ENCODE results near the gene TBL1X.
"Not testable (repeated sequence)": the region's sequence is repeated elsewhere in the genome, so short reads cannot be mapped to it uniquely, and the experiment has no call there.

Gene TBL1X

DNA sequence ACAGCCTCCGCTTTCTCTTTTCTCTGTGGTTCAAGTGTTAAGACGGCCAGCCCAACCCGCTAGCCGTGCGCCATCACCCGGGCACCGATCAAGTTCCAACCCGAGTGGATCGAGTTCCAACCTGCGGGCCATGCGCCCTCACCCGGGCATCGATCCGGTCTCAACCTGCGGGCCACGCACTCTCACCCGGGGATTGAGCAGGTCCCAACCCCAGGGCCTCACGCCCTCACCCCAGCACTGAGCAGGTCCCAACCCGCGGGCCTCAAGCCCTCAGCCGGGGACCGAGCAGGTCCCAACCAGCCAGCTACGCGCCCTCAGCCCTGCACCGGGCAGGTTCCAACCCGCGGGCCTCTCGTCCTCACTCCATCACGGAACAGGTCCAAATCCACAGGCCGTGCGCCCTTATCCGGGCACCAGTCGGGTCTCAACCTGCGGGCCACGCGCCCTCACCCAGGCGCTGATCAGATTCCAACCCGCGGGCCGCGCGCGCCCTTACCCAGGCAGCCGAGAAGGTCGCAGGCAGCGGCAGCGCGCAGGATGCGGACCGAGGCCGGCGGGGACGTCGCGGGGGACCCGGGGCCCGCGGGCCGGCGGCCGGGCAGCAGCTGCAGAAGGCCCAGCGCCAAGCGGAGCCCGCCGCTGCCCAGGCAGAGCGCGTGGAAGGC lies 300.3 kb downstream of the TBL1X start:
- no peak for DNase-seq (ENCODE audit: low read depth in 2 of 2)

DNA sequence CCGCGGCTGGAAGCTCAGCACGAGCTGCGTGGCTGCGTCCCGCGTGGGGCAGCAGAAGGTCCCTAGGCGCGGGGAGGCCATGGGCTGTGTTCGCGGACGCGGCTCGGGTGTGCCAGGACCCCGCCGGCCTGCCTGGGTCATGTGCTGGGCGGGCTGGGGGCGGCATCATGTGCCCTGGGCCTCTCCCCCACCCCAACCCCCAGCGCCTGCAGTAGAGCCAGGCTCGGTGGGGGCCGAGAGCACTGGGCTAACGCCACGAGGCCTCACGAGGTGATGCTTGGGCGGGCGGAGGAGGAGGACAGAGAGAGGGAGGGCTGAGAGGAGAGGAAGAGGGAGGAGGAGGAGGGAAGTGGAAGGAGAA lies 300.9 kb downstream of the TBL1X start, which contains the start of gene GPR143:
TSS of gene GPR143 (minus strand) at position 111 of the 361 bp plus-strand sequence. CDS start at position 81, 30 bp downstream.
- DNase-seq (ENCODE audit: low read depth in 2 of 2) = no peak

DNA sequence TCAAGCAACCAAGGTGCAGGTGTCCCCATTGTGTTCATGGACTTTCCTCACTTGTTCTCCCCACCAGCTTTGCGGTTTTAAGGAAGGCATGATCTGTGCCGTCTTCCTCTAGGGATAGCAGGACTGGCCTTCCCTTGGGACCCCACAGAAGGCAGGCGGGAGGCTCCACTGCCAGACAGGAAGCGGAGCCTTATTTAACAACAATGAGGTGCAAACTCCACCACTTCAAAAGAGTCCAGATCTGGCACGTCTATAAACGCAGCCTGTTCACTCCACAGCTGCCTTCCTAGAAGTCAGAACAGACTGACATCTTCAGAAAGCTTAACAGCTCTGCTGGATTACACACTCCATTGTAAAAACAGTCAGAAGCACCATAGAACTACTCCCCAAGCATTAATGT lies 302.5 kb downstream of the TBL1X start:
- no peak for DNase-seq (ENCODE audit: low read depth in 2 of 2)

DNA sequence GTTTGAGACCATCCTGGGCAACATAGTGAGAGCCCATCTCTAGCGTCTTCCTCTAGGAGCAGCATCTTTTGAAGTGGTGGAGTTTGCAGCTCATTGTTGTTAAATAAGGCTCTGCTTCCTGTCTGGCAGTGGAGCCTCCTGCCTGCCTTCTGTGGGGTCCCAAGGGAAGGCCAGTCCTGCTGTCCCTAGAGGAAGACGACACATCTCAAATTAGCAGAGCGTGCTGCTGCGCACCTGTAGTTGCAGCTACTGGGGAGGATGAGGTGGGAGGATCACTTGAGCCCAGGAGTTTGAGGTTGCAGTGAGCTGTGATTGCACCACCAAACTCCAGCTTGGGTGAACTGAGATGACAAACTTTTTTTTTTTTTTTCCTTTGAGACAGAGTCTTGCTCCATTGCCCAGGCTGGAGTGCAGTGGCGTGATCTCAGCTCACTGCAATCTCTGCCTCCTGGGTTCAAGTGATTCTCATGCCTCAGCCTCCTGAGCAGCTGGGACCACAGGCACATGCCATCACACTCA lies 303.5 kb downstream of the TBL1X start:
- DNase-seq (ENCODE audit: low read depth in 2 of 2) = not testable (repeated sequence)

DNA sequence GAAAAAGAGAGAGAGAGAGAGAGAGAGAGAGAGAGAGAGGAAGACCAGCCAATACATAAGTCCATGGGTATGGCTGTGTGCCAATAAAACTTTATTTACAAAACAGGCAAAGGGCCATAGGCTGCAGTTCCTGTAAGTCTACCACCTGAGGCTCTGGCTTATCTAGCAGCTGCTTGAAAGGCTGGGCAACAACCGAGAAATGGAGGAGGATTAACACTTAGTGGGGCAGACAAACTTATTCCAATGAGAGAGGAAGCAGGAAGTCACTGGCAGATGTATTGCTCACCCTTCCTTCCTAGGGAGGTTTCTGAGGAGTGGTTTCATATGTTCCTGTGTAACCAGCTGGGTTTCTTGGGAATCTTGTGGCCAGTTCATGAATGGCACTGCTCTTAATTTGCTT lies 305.5 kb downstream of the TBL1X start:
- DNase-seq (ENCODE audit: low read depth in 2 of 2) = no peak

DNA sequence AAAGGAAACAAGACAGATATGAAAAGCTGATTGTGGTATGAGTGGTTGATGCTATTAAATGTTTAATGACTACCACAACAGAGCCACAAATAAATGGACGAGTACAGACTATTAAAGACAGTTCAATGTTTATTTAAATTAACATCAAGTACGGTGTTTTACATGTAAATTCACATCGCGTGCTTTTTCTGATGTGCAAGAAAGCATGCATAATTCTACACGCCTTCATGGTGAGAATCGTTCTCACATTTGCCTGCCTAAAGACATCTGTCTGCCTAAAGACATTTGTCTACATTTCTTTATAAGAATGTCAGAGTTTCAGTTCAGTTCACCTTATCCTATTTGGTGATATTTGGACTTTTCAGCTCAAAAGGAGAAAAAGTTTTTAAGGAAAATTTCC lies 308.1 kb downstream of the TBL1X start:
- DNase-seq (ENCODE audit: low read depth in 2 of 2) = no peak

DNA sequence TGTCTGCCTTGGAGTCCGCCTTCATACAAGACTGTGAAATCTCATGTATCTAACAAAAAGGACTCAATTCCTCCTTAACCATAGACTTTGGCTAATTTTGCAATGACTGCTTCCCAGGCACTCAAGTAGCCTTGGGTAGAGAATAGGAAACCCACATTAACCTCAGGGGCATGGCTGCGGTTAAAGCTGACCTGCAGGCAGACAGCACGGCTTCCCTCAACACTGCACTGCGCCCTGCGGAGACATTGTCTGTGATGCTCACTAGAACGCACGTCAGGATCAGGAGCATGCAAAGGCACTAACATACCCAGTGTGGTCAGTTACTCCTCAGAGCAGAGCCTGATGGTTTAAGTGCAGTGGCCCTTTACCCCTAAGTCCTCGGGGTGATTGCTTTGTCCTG lies 311.1 kb downstream of the TBL1X start:
- DNase-seq (ENCODE audit: low read depth in 2 of 2) = no peak

DNA sequence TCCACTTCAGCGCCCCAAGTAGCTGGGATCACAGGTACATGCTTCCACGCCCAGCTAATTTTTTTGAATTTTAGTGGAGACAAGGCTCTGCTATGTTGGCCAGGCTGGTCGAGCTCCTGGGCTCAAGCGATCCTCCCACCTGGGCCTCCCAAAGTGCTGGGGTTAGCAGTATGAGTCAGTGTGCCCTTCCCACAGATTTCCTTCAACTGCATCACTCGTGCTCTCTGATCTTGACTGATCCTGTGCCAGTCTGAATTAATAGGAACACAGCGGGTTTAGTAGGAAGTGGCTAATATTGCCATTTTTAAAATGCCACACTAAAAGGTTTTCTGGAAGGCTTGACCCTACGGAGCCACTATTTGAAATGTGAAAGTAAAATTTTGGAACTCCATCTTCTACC lies 317.1 kb downstream of the TBL1X start:
- no peak for DNase-seq (ENCODE audit: low read depth in 2 of 2)

DNA sequence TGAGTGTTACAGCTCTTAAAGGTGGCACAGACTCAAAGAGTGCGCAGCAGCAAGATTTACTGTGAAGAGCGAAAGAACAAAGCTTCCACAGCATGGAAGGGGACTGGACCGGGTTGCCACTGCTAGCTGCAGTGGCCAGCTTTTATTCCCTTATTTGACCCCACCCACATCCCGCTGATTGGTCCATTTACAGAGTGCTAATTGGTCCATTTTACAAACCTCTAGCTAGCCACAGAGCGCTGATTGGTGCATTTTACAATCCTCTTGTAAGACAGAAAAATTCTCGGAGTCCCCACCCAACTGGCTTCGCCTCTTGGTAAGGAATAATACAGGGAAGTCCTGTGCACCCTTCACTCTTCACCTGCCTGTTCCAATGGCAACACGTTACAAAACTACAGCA lies 319.5 kb downstream of the TBL1X start:
- DNase-seq (ENCODE audit: low read depth in 2 of 2) = no peak

DNA sequence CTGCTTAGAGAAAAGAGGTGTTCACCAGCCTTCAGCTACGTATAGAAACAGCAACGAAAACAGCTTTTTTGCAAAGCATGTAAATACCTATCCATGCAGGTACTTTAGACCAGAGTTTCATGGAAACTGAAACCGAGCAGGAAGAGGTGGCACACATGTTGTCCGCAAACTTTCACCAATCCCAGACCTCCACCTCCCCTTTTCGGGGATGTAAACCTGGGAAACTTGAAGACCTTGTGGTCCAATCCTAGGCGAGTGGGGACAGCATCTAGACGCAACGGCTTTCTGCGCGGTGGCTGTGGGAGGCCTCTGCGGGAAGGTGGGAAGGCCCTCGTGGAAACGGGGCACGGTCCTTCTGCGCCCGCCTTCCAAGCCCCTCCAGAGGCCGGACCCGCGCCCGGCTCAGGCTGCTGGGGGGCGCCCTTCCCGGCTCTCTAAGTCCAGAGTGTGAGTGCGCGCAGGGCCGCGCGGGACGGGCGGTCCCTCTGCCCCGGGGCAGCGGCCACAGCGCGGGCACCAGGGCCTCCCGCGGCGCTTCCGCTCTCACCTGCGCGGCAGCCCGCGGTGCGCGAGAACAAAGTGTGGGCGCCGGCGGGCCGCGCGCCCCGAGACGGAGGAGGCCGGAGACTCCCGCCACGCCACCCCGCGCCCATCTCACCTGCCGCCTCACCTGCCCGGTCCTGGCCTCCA lies 320.5 kb downstream of the TBL1X start:
- DNase-seq (ENCODE audit: low read depth in 2 of 2) = no peak

DNA sequence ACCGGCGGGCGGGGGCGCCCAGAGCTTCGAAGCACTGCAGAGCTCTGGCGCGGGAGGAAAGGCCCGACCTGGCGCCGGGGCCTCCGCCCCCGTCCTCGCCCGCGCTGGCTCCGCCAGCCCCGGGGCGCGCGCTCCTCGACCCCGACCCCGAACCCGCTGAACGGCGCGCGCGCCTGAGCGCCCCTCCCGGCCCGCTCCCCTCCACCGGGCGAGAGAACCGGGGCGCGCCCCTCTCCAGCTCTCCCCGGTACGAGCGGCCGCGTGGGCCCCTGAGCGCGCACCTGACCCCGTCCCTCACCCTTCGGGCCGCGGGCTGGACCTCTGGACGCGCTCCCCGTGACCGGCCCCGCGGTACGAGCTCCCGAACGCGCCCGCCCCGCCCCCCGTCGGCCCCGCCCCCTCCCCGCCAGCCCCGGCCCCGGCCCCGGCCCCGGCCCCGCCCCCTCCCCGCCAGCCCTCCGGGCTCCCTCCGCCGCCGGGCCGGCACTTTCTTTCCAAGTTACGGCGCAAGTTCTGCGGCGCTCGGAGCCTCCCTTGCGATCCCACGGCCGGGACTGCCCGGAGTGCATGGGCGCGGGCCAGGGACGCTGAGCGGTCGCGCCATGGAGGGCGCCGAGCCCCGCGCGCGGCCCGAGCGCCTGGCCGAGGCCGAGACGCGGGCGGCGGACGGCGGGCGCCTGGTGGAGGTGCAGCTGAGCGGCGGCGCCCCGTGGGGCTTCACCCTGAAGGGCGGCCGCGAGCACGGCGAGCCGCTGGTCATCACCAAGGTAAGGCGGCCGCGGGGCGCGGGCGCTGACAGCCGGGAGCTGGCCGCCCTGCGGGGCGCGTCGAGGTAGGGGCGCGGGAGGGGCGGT lies 321.3 kb downstream of the TBL1X start, which contains the start of gene SHROOM2:
TSS of gene SHROOM2 (plus strand) at position 486 of the 854 bp plus-strand sequence. CDS start at position 603, 117 bp downstream.
- DNase-seq (ENCODE audit: low read depth in 2 of 2) = no peak

DNA sequence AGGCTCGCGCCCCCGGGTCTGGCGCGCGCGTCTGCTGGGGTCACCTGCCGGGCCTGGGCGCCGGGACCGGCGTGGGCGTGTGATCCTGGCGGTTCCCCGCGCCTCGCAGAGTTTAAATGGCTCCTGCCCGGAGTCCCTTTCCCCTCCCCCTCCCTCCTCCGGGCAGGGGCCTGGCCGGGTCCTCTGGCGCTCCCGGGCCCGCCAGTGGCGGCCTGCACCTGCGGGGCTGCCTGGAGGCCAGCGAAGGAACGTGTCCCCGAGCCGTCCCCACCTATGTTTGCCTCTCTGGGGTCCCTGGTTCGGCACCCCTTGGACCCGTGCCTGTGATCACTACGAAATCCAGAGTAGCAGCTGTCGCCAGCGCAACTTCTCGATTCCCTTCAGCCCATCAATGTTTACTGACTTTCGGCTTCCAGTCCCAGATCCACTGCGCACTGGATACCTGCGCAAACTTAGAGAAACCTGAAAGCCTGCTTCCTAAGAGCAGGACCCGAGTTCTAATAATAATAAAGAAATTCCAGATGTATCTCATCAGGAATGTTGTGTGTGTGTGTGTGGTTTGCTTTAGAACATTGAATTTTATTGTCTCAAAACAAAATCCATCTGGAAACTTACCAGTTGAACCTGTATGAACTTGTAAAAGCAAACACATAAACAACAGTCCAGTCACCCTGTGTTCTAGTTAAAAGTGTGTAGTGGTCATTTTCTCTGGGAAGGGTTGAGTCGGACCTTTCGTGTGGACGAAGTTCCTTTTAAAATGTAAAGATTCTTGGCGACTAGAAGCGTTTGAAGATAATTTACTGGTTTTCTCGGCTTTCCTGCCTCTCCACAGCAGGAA lies 322.2 kb downstream of the TBL1X start:
- no peak for DNase-seq (ENCODE audit: low read depth in 2 of 2)

DNA sequence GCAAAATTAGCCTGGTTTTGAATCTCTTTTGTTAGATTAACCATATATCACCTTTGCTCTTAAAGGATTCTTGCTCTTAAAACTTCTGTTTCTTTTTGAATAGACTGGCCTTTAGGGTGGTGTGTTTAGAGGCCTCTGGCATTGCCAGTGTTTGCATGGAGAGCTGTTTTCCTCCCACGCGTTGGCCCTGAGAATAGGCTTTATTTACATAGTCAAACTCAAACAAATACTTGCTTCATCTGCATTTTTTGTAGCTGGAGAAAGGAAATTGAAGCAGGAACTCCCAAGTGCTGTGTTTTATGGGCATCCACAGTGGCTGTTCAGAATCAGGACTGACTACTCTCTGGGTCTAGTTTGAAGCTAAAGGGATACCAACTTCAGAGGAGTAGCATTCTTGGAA lies 324.1 kb downstream of the TBL1X start:
- no peak for DNase-seq (ENCODE audit: low read depth in 2 of 2)

DNA sequence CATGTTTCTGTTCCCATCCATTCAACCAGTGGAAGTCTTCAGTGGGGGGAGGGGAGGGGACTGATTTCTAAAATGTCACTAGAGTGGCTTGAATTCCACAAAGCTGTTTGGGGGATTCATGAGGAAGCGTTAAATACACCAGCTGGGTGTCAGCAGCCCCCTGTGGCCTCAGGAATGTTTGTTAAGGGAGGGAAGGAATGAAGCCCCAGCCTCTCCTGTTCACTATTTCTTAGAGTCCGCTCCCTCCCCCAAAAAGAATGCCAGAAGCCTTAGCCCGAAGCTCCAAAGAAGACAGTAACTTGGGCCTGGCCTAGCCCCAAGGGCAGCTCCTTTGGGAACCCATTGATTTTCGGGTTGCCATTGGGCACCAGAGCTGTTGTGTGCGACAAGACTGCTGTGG lies 324.7 kb downstream of the TBL1X start:
- DNase-seq (ENCODE audit: low read depth in 2 of 2) = no peak
